ENCODE data around the gene KRT20. TPM values are rescaled to one million over a fixed set of nuclear protein-coding genes. Genes with fewer than 3 reads are reported as not detected.

The KRT20 gene
- total and polyA plus RNA-seq, 9 of the 15 experiments (the other 6 are each of a cell fraction or from before 2014, with no cell fraction given): 0.44 TPM; not detected in 8

GRCh38 chr17:40901981-40902474 lies 17.0 kb upstream of the KRT20 start:
- no peaks in the 10 kb centered on the region for H3K79me2 ChIP-seq (ENCODE audit: control insufficient read depth, insufficient read depth, low read length)
- BruUV-seq (replicated peaks): no TSS peak
- DNase-seq (ENCODE audit: extremely low read depth in 1 of 4, low spot score in 3 of 4): no peak
- in situ Hi-C loops (cut with MboI) (loop anchor here (10.0 kb wide), 1 partner anchor 97 kb away; no protein-coding TSS in a partner anchor), intact Hi-C loops (cut with micrococcal nuclease) (loop anchor here (10.0 kb wide), 2 partner anchors 287 to 593 kb away; no protein-coding TSS in a partner anchor)
- H3K36me3 ChIP-seq (ENCODE audit: control insufficient read depth, insufficient read depth, low read length): no peaks in the 10 kb centered on the region
- no peak overlapping the region for H3K27ac ChIP-seq (ENCODE audit: extremely low read depth, low read depth, low read length)
- TF ChIP-seq, protein P1, sequence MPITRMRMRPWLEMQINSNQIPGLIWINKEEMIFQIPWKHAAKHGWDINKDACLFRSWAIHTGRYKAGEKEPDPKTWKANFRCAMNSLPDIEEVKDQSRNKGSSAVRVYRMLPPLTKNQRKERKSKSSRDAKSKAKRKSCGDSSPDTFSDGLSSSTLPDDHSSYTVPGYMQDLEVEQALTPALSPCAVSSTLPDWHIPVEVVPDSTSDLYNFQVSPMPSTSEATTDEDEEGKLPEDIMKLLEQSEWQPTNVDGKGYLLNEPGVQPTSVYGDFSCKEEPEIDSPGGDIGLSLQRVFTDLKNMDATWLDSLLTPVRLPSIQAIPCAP (CRISPR knock-in tag; IDR thresholded peaks at IDR 0.05; ENCODE audit: borderline replicate concordance): no peak
- CTCF ChIA-PET (ENCODE audit: low intra/inter-chr PET ratio): interaction anchor here (0.6 kb wide), 1 partner anchor 216 kb away, joined by 3 read pairs; no protein-coding TSS in a partner anchor
- no peaks in the 10 kb centered on the region; a peak in 1 of 5 replicates for H3K4me1 ChIP-seq (replicated peaks in 1 of 2; ENCODE audit: control insufficient read depth in 2 of 2, insufficient read depth in 2 of 2, low read length in 2 of 2)
- POLR2A ChIA-PET: interaction anchor here (0.7 kb wide), 1 partner anchor 391 kb away, joined by 3 read pairs; no protein-coding TSS in a partner anchor
- H4K20me1 ChIP-seq (replicated peaks; ENCODE audit: control insufficient read depth, insufficient read depth, low read length): 0 out of 2 replicates have a peak, but pooled peaks cover 2% of the 10 kb centered on the region
- no peak overlapping the region for H2AFZ ChIP-seq (ENCODE audit: low read depth, low read length)
- ATAC-seq: no peak
- H3K4me3 ChIP-seq: no peak overlapping the region
- H3K27me3 ChIP-seq (ENCODE audit: control insufficient read depth in 2 of 2, insufficient read depth in 2 of 2, low read length in 2 of 2): peaks cover 24 to 40% of the 10 kb centered on the region in 2 experiments
- H3K9me3 ChIP-seq (replicated peaks; ENCODE audit: control insufficient read depth, insufficient read depth, low read depth, low read length): no peaks in the 10 kb centered on the region
- no peak overlapping the region for H3K4me2 ChIP-seq (ENCODE audit: insufficient read depth, low read length)
- H3K9me1 ChIP-seq (ENCODE audit: control insufficient read depth, insufficient read depth, low read length): no peaks in the 10 kb centered on the region
- no peak for FAIRE-seq
- 0% methylated on average over 1 of the region's 1 CpG for WGBS (ENCODE audit: insufficient coverage, low coverage, missing lambda C conversion rate)
- no peak overlapping the region for H3K9ac ChIP-seq (ENCODE audit: insufficient read depth in 1 of 2, low read depth in 2 of 2, low read length in 2 of 2)

GRCh38 chr17:40900809-40901356 lies 15.8 kb upstream of the KRT20 start:
- H3K27ac ChIP-seq (ENCODE audit: extremely low read depth, low read depth, low read length): no peak overlapping the region
- no peaks in the 10 kb centered on the region; a peak in 1 of 5 replicates for H3K4me1 ChIP-seq (replicated peaks in 1 of 2; ENCODE audit: control insufficient read depth in 2 of 2, insufficient read depth in 2 of 2, low read length in 2 of 2)
- 1% methylated on average over 5 of the region's 5 CpGs for WGBS (ENCODE audit: insufficient coverage, low coverage, missing lambda C conversion rate)
- peaks cover 25 to 42% of the 10 kb centered on the region in 2 experiments for H3K27me3 ChIP-seq (ENCODE audit: control insufficient read depth in 2 of 2, insufficient read depth in 2 of 2, low read length in 2 of 2)
- no peaks in the 10 kb centered on the region for H3K9me3 ChIP-seq (replicated peaks; ENCODE audit: control insufficient read depth, insufficient read depth, low read depth, low read length)
- H3K9me1 ChIP-seq (ENCODE audit: control insufficient read depth, insufficient read depth, low read length): no peaks in the 10 kb centered on the region
- FAIRE-seq (no peak), DNase-seq (ENCODE audit: extremely low read depth in 1 of 4, low spot score in 3 of 4) (no peak), ATAC-seq (no peak)
- no peaks in the 10 kb centered on the region for H3K79me2 ChIP-seq (ENCODE audit: control insufficient read depth, insufficient read depth, low read length)
- H3K4me3 ChIP-seq: no peak overlapping the region
- no peak overlapping the region for H3K4me2 ChIP-seq (ENCODE audit: insufficient read depth, low read length)
- ChIA-PET CTCF (ENCODE audit: low intra/inter-chr PET ratio) (no interaction called here), POLR2A (no interaction called here)
- H3K36me3 ChIP-seq (ENCODE audit: control insufficient read depth, insufficient read depth, low read length): no peaks in the 10 kb centered on the region
- no peak overlapping the region for H2AFZ ChIP-seq (ENCODE audit: low read depth, low read length)
- H4K20me1 ChIP-seq (replicated peaks; ENCODE audit: control insufficient read depth, insufficient read depth, low read length): 0 out of 2 replicates have a peak, but pooled peaks cover 2% of the 10 kb centered on the region
- H3K9ac ChIP-seq (ENCODE audit: insufficient read depth in 1 of 2, low read depth in 2 of 2, low read length in 2 of 2): no peak overlapping the region
- in situ Hi-C loops (cut with MboI): loop anchor here (10.0 kb wide), 1 partner anchor 96 kb away; no protein-coding TSS in a partner anchor
- BruUV-seq (replicated peaks): no TSS peak
- intact Hi-C loops (cut with micrococcal nuclease): loop anchor here (10.0 kb wide), 2 partner anchors 286 to 594 kb away; no protein-coding TSS in a partner anchor
- TF ChIP-seq, protein P2, sequence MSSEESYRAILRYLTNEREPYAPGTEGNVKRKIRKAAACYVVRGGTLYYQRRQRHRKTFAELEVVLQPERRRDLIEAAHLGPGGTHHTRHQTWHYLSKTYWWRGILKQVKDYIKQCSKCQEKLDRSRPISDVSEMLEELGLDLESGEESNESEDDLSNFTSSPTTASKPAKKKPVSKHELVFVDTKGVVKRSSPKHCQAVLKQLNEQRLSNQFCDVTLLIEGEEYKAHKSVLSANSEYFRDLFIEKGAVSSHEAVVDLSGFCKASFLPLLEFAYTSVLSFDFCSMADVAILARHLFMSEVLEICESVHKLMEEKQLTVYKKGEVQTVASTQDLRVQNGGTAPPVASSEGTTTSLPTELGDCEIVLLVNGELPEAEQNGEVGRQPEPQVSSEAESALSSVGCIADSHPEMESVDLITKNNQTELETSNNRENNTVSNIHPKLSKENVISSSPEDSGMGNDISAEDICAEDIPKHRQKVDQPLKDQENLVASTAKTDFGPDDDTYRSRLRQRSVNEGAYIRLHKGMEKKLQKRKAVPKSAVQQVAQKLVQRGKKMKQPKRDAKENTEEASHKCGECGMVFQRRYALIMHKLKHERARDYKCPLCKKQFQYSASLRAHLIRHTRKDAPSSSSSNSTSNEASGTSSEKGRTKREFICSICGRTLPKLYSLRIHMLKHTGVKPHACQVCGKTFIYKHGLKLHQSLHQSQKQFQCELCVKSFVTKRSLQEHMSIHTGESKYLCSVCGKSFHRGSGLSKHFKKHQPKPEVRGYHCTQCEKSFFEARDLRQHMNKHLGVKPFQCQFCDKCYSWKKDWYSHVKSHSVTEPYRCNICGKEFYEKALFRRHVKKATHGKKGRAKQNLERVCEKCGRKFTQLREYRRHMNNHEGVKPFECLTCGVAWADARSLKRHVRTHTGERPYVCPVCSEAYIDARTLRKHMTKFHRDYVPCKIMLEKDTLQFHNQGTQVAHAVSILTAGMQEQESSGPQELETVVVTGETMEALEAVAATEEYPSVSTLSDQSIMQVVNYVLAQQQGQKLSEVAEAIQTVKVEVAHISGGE (CRISPR knock-in tag; IDR thresholded peaks at IDR 0.05): no peak
